HG02588 (cell line): Measurements from ENCODE around the gene LY86.

Experiments used
- ATAC-seq: cut with Tn5 transposase; IDR thresholded peaks from one replicate; pipeline ENCODE4 v1.9.1; 2021; ENCODE audit warnings: mild to moderate bottlenecking, moderate library complexity; ENCODE audit not compliant: unreplicated experiment

Gene LY86

DNA sequence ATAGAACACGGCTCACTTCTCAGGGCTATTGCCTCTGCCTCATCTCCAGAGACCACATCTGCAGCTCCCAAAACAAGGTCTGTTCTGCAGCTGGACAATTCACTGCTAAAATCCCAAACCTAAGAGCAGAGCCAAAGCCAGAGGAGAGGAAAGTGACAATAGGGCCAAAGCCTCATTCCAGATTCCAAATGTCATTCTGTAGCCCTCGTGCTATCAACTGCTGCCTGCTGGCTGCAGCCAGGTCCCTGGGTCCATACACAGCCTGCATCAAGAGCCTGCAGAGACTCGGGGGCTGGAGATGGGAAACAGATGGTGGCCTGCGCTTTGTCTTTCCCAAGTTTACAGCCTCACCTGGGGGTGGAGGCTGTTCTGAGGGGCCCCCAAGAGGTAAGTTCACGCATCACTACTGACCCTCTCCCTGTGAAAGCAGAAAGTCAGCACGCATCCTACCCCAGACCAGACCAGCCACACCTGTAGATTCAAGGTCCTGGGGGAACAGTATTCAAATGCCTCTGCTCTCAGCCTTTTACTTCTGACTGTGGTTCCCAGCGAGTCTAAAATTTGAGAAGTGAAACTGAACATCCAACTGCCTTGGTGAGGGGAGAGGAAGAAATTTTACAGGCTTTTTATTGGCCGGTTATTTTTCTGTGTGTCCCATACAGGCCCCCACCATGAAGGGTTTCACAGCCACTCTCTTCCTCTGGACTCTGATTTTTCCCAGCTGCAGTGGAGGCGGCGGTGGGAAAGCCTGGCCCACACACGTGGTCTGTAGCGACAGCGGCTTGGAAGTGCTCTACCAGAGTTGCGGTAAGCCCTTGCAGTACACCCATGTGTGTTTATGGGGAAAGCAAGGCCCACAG, at the start of gene LY86:
Gene LY86 (plus strand): TSS at position 657 of the 860 bp plus-strand sequence. CDS start 15 bp downstream, at position 672.
- peak; percentile 55 for ATAC-seq

DNA sequence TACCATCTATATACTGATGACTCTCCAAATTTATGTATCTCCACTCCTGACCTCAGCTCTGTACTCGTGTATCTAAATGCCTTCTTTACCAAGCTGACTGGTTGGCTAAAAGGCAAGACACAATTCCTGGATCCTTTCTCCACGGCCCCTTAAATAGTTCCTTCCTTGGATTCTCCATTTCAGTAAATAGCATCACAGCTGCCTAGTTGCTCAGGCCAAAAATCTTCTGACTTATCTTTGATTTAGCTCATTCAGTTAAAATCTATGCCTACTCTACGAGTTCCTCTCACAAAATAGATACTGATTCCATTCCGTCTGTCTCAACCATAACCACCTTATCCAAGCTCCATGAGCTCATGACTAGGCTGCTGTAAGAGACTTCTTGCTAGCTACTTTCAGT, 49.5 kb upstream of the LY86 start:
- no peak for ATAC-seq

GRCh38 chr6:6542357-6542756, 46.2 kb upstream of the LY86 start:
- ATAC-seq: no peak

GRCh38 chr6:6543181-6543879, 45.2 kb upstream of the LY86 start:
- ATAC-seq: no peak

GRCh38 chr6:6545616-6546317, 42.8 kb upstream of the LY86 start:
- no peak for ATAC-seq

- ATAC-seq: peak; percentile 40
Measured at GRCh38 chr6:6546318-6547109, 42.0 kb upstream of the LY86 start.

- ATAC-seq: peak; percentile 82
Measured at GRCh38 chr6:6547110-6547879, 41.2 kb upstream of the LY86 start.

DNA sequence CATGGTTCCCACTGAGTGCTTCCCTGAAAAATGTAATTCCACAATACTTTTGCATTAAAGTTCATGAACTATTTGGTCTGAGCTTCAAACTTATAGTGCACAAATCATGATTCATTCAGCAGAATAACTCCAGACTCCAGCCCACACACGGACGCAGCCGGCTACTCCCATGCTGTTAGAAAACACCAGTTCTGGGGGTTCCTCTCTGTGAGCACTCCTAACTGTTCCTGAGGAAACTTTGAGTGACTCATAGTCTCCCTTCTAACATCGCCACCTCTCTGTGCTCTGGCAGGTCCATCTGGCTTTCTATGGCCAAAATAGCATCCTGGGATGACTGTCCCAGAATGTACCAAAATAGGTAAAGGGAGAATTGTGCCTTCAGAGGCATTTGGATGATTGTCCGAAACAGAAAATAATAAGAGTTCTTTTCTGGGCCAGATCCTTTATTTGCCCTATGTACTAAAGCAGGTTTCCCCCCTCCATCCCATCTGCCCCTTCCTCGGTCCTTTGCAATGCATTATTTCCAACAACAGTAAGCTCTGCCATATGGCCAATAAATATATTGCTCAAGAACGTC, 32.3 kb upstream of the LY86 start:
- no peak for ATAC-seq

- ATAC-seq: no peak
Measured at GRCh38 chr6:6556738-6557503, 31.6 kb upstream of the LY86 start.

DNA sequence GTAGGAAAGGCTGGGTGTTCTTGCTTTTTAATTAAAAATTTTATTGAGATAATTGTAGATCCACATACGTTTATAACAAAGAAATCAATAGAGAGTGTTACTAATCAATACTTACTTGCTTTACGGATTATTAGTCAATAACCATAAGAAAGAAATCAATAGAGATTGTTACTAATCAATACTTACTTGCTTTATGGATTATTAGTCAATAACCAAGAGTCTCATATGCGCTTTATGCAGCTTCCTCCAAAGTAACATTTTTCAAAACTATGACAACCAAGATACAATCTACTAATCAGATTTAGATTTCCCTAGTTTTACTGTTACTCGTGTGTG, 31.0 kb upstream of the LY86 start:
- no peak for ATAC-seq

DNA sequence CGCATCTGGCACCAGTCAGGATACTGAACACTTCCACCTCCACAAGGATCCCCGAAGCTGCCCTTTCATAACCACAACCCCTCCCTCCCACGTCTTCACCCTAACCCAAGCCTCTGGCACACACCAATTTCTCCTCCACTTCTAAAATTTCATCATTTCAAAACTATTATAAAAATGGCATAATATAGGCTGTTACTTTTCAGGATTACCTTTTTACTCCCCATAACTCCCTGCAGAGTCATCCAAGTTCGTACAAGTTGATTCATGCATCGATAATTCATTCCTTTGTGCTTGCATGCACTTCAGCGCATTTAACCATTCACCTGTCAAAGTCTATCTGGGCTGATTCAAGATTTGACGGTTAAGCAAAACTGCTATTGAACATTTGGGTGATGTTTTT, 30.6 kb upstream of the LY86 start:
- ATAC-seq: no peak

GRCh38 chr6:6559994-6560570, 28.4 kb upstream of the LY86 start:
- ATAC-seq: no peak

- no peak for ATAC-seq
Measured at GRCh38 chr6:6560909-6561308, 27.6 kb upstream of the LY86 start.

GRCh38 chr6:6564154-6564553, 24.4 kb upstream of the LY86 start:
- no peak for ATAC-seq

DNA sequence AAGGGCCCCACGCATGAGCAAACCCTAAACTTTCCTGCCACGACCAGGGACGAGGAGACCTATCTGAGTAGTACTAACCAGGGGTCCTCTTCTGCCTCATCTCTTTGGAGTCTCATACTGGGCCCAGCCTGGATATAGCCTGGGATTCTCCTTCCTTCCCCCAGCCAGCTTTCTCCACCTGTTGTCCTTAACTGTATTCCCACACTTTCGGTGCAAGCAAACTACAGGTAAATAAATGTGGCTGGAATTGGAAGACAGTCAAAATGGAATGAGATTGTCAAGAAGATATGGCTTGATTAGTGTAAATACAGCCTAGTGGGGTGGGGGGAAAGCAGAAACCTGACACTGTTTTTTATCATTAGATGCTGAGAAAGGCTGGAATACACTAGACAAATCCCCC, 23.5 kb upstream of the LY86 start:
- no peak for ATAC-seq

- ATAC-seq: no peak
Measured at GRCh38 chr6:6565488-6565887, 23.0 kb upstream of the LY86 start.

DNA sequence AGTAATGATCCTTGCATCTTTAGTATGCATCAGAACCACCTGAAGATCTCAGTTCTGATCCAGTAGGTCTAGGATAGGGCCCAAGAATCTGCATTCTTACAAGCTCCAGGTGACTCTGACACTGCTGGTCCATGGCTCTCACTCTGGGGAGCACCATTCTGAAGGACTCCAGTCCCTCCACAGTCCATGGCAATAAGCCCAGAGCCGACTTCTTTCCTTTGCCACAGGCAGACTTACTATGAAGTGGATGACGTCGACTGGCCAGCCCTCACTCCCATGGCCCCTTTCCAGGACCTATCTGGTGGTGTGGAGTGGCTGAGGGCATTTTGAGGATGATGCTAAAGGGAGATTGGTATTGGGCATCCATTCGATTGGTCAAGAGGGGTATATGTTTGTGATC, 21.8 kb upstream of the LY86 start:
- no peak for ATAC-seq

DNA sequence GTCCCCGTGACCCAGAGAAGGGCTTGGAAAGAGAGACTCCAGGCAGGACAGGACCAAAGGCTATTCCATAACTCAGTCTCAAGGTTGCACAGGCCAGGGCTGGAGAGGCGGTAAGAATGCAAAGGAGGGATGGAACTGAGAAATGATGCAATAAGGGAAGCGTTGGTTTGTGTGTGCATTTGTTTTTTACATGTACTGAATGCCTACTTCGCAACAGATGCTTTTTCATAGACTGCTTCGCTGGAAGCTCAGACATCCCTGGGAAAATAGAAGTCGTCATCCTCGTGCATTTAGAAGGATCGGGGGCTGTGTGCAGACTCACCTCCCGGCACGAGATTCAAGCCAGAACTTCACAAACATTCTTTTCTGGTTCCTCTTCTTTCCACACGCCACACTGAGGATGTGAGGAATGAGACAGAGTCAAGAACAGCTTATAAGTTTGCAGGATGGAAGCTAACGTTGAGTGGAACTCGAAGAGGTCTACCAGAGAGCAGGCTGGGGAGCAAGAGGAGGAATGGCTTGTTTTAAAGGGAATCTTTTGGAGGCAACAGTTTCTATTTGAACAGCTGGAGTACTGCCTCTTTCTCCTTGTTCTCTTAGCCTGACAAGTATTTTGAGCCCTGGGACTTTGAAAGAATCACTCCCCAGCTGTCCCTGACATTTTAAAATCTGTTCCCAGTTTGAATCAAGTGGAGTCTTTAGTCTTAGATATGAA, 19.3 kb upstream of the LY86 start:
- no peak for ATAC-seq
